ENCODE measurements around the gene SAC3D1. TPM values are rescaled to one million over a fixed set of nuclear protein-coding genes. Genes with fewer than 3 reads are reported as not detected.
A peak's percentile ranks its signal among the peaks of the same experiment; 100 is the strongest.

The SAC3D1 gene
- polyA plus RNA-seq, 10 donors = 9.6 to 14.9 (median 12.1) TPM

DNA sequence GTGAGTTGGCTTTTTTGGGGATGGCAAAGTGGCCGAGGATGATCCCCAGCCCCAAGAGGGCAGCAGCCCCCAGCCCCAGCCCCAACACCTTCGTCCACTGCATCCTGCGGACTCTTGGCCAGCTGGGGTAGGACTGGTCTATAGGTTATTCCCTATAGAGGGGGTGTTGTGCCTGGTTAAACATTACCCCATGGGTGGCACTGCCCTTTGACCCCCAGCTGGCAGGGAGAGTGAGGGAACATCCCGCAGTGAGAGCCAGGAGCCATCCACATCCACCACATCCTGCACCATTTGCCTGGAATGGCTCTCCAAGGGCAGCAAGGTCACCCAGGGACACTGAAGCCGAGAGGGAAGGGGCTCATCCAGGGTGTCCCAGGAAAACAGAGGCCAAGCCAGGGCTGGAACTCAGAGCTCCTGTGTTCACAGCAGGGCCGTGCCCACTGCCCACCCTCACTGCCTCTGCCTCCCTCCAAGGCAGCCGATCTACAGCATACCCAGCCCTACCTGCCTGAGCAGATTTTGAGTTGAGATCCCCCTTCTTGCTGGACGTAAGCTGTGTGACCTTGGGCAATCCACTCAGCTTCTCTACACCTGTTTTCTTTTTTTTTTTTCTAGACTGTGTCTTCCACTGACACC lies 17.5 kb downstream of the SAC3D1 start, which contains the start of gene NAALADL1:
Gene NAALADL1 (minus strand): TSS at position 135 of the 636 bp plus-strand sequence. CDS start 32 bp downstream, at position 103.
- DNase-seq = no peak

DNA sequence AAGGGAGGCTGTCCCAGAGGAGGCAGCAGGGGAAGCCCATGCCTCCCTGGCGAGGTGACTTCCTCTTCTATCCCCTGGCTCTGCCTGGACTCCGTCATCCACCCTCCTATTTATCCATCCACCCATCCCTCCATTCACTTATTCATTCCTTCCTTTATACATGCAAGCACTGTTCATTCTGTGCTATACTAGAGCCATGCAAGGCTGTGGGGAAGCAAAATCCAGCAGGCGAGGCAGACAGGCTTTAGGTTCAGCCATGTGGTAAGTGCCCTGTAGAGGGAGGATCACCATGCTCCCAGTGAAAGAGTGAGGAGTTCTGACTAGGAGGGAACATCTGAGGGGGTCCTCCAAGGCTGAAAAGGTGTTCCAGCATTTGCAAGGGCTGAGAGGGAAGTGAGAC lies 18.5 kb downstream of the SAC3D1 start:
- no peak for DNase-seq

- DNase-seq = no peak
Observed at GRCh38 chr11:65059959-65060824, 19.2 kb downstream of the SAC3D1 start.

DNA sequence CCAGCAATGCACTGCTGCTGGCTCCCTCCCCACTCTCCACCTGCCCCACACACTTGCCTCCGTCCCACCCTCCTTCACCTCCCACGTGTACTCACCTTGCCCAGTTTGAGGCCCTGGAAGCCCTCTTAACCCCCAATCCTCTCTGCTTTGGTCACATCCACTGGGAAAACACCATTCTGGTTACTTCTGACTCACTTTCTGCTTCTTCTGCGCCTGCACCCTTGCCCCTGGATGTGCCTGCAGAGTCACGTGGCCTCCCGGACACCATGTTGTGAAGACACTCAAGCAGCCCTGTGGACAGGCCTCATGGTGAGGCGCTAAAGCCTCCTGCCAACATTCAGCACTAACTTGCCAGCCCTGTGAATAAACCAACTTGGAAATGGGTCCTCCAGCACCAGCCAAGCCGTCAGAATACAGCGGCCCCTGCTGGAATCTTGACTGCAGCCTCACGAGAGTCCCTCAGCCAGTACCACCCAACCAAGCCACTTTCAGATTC lies 20.0 kb downstream of the SAC3D1 start:
- no peak for DNase-seq

- DNase-seq = no peak
Observed at GRCh38 chr11:65063532-65063931, 22.5 kb downstream of the SAC3D1 start.

DNA sequence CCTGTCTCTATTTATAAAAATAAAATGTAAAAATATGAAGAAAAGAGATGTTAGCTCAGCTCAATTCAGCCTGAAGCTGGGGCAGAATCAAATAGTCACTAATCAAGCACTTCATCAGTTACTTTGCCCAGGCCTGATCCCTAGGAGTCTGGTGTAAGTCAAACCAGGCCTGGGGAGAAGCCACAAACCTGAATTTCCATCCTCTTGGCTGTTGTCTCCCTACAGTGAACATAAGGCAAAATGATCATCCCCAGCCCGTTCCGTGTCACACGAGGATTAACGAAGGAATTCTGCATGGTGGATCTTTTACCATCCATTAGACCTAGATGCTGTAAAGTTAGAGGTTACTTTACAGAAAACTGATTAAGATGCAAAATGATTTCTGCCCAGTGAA lies 23.8 kb downstream of the SAC3D1 start:
- no peak for DNase-seq

DNA sequence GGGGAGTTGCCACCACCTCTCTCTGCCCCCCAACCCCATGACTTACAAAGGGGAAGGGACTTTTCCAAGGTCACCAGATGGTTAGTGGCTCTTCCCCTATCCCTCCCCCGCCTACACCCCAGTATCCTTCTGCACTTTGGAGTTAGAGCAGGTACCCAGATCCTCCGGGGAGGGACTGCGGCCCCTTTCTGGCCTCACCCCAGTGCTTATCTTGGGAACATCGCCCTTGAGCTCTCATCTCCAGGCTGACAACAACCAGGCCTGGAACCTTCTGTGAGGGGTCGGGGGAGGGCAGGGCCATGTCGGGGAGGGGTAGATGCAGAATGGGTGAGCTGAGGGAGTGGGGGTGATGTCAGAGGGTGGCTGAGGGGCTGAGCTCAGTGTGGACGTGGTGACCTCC lies 24.8 kb downstream of the SAC3D1 start:
- no peak for DNase-seq

GRCh38 chr11:65066315-65066714 lies 25.3 kb downstream of the SAC3D1 start:
- DNase-seq = no peak

DNA sequence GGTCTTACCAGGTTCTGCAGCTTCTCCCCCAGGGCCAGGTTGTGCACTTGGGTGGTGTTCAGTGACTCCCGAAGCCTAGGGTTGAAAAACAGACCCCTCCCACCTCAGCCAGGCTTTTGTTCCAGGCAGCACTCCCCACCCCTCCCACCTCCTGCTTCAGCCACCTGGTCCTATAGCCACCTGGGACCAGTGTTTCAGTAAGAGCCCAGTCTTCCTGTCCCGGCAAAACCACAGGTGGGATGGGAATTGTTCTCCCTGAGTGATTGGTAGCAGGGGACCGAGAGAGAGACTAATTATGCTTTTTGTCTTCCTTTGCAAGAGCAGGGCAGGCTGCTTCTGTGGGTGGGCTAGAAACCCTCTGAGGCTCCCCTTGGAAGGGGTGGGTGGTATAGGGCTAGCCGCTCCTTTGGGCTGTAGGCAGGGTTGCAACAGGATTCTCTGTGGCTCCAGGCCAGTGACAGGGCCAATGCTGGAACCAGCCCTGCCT lies 25.8 kb downstream of the SAC3D1 start:
- DNase-seq = no peak

DNA sequence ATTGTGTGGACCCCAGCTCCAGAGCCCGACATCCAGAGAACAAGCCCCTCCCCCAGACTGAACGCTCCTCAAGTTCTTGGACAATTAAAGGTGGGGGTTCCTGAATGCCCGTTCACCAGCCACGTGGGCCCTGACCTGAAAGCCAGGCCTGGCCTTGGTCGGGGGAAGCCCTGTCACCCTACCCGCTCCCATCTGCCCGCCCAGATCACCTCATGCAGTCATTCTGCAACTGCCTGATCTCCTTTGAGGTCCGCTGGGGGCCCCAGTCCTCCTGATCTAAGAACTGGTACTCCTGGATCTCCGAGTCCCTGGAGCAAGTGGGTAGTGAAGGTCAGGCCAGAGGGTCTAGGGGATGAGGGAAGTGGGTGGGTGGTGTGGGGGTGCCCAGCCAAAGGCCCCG lies 26.4 kb downstream of the SAC3D1 start:
- no peak for DNase-seq

GRCh38 chr11:65069217-65069616 lies 28.2 kb downstream of the SAC3D1 start:
- no peak for DNase-seq

- no peak for DNase-seq
Observed at GRCh38 chr11:65071907-65072630, 31.1 kb downstream of the SAC3D1 start.

DNA sequence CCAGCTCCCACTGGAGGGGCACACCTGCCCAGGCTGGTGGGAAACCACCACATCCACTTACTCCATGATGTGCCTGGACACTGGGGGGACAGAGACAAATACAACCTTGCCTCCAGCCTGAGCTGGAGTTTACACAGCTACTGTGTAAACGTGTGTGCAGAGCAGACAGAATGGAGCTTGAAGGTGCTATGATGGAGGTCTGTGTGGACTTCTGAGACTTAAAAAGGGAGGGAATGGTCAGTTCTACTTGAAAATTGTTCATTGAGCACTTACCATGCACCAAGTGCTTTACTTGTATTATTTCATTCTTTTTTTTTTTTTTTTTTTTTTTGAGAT lies 31.6 kb downstream of the SAC3D1 start:
- DNase-seq = no peak

DNA sequence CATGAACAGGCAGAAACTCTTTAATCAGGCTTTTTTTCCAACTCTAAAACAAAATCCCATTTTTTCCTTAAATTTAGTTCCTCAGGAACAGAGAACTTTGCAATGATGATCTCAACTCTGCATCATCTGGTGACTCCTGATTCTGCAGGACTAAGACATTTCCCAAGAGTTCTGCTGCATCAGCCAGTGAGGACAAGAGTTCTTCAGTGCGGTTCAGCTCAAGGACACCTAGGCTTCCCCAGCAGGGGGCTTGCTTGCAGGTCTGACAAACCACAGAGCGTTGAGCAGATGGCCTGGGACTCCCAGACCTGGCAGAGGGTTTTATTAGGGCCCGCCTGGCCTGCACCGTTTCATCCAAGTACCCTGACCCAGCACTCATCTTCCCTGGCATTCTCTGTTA lies 36.4 kb downstream of the SAC3D1 start:
- DNase-seq = no peak

DNA sequence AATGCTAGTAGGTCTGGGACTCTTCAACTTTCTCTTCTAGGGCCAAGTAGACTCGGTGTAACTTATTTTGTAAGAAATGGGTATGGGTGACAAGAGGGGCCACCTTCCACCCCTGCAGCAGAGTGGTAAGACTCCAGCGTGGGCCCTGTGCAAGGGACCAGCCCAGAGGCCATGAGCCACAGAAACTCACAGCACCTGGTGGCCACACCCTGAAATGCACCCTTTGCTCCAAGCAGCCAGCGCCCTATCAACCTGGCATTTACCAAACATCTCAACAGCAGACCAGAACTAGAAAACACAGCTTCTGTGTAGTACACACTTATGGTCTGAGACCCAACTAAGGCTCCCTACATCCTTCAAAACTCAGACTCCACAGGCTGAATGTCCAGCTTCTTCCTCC lies 37.1 kb downstream of the SAC3D1 start:
- DNase-seq = no peak

- DNase-seq = no peak
Observed at GRCh38 chr11:65078786-65079342, 37.9 kb downstream of the SAC3D1 start.

DNA sequence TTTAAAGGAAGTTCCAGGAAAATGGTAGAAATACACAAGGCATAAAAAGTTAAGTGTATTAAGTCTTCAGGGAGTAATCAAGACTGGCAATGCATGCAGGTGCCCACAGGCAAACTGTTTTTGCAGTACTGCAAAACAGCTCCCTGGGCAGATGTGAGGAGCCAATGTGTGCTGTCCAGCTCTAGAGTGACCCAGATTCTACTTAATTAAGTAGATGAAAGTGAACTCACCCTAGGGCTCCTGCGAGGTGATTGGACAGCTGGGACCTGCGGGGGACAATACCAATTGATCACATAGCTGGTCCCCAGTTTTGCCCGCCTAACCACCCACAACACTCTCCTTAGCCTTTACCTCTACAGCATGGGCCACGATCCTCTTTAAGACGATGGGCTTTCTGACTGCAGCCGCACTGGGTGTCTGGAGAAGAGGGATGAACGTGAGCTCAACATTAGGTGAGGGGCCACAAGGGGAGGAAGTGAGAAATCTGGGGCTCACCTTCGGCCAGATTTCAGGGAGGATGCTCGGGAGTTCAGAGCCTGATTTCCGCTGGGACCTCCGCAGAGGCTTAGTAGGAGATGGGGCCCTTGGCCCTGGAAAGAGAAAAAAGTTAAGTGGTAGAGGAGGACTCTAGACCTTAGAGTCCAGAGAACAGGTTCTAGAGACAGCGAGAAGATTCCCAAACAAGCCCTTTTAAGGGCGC lies 42.3 kb downstream of the SAC3D1 start:
- no peak for DNase-seq

DNA sequence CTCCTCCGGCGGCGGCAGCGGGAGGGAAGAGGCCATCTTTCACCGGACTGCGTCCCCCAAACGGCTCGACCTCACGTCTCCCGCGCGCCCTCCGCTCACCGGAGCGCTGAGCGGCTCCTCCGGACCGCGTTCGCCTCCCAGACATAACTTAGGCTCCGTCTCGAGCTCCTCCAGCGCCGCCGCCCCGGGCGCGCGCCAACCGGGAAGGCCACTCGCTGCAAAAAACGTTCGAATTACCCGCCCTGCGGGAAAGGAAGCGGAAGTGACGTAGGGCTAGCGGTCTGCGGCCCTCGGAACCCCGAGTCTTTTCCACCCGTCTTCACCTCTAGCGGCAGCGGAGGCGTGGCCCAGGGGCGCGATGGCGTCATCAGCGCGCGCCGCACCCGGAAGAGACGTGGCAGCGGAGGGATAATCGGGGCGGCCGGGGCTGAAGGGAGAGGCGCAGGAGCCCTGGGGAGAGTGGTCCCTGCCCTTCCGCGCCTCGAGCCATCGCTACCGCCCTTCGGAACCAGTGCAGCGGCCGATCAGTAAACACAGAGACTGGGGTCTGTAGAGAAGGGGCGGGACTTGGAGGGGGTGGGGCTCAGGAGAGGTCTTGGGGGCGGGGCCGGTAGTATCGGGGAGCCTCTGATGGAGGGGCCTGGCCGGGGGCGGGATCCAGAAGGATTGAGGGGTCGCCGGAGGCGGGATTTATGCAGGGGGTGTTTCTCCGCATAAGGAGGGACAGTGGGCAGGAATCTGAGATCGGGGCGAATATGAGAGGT lies 43.0 kb downstream of the SAC3D1 start, which contains the start of the genes CDCA5 and ZFPL1:
Gene CDCA5 (minus strand): TSS at position 207 of the 764 bp plus-strand sequence. CDS start 62 bp downstream, at position 145.
Gene ZFPL1 (plus strand): TSS at position 389 of the 764 bp plus-strand sequence. CDS start 477 bp downstream, outside the sequence.
- DNase-seq = peak; percentile 96 to 99 (median 96)

DNA sequence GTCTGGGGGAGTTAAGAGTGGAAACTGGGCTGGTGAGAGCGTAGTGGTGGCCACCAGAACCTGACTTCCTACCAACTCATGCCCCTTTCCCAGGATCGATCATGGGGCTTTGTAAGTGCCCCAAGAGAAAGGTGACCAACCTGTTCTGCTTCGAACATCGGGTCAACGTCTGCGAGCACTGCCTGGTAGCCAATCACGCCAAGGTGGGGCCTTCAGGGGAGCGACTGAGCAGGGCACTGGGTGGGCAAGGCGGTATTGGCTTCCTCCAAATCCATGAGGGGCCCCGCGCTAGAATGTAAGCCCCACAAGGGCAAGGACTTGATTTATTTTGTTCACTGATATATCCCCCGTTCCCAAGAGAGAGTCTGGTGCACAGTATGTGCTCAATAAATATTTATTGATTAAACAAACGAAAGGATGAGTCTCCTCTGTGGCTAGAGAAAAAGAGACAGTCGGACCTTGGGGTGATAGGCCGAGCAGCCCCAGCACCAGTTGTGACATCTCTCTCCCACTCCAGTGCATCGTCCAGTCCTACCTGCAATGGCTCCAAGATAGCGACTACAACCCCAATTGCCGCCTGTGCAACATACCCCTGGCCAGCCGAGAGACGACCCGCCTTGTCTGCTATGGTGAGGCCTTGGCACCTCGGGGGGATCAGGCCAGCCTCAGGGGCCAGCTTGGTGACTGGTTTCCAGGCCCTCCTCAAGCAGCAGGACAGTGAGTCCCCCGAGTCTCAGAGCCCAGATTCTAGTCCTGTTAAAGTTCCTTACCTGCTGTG lies 43.8 kb downstream of the SAC3D1 start:
- DNase-seq = no peak
